GM21360 (cell line): ENCODE measurements around the gene ZMYND8.
"Not testable (repeated sequence)": the region's sequence is repeated elsewhere in the genome, so short reads cannot be mapped to it uniquely, and the experiment has no call there.

Experiments
- ATAC-seq: cut with Tn5 transposase; IDR thresholded peaks from one replicate; pipeline ENCODE4 v1.9.1; 2021; ENCODE audit warnings: mild to moderate bottlenecking, moderate library complexity; ENCODE audit not compliant: unreplicated experiment

ZMYND8 gene

DNA sequence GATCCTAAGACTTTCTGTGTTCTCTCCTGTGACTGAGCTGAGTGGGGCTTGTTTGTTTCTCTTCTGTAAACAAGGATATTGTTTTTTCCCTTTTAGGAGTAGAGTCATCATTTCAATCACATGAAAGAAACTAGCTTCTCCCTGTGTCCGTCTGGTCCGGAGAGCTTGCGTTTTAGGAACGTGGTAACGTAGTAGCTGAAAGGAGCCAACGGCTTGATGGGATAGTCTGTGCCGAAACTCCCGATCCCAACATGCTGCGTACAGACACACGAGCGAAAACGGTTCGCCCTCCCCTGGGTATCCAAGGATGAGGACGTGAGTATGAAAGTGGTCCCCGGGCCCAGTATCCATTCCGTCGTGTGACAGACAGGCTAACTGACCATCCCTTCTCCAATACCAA lies 146.5 kb downstream of the ZMYND8 start:
- no peak for ATAC-seq

DNA sequence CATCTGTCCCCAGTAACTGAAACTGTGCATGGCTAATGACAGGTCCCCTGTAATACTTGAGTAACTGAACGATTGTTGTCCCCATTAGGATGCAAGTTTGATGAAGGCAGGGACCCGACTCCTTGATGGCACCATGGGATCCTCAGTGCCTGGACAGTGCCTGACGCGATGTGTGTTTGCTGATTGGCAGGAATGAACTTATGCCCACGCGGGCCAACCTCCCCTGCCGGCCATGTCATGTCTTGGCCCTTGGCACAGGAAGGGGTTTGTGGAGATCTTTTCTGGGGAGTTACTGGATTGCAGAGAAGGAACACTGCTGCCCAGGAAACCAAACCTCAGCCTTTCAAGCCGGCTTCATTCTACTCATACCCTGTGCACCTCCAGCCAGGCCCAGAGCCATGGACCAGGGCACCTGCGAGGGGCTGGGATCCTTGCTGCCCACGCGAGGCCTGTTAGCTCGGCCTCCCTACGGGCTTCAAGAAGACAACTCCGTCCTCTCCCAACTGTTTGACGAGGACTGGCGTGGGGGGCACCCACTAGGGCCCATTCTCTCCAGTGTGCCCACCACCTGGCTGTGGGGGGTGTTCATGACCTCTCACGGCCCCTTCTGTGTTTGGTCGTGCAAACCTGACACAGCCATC lies 147.8 kb downstream of the ZMYND8 start:
- ATAC-seq: no peak

- ATAC-seq: no peak
Measured at GRCh38 chr20:47206962-47207641, 149.4 kb downstream of the ZMYND8 start.

- not testable (repeated sequence) for ATAC-seq
Measured at GRCh38 chr20:47206552-47206951, 149.9 kb downstream of the ZMYND8 start.

DNA sequence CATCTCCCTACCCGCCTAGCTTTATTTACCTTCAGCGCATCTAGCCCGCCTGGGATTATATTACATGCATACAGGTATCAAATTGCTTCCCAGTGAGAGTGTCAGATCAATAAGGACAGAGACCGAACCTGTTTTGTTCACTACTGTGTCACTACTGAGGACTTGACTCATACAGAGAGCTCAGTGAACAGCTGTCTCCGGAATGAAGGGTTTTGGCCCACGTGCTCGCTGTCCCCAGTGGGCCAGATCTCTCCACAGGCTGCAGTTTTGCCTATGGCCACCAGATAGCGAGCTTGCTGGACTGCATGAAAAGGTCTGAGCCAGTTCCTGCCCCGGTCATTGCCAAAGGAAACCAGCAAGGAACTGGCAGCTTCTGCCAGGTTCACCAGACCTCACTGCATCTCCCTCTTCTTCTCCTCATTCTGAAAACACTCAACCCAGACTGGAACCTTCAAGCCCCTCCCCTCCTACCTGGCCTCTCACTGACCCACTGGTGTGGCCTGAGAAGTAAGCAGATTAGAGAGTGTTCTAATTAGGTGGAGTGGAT lies 150.8 kb downstream of the ZMYND8 start:
- ATAC-seq: no peak

DNA sequence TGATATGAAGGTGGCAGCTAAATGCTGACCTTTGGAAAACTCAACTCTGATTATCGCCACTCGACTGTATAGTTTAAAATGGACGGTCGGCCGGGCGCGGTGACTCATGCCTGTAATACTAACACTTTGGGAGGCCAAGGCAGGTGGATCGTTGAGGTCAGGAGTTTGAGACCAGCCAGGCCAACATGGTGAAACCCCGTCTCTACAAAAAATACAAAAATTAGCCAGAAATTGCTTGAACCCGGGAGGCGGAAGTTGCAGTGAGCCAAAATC lies 151.7 kb downstream of the ZMYND8 start:
- ATAC-seq: not testable (repeated sequence)

DNA sequence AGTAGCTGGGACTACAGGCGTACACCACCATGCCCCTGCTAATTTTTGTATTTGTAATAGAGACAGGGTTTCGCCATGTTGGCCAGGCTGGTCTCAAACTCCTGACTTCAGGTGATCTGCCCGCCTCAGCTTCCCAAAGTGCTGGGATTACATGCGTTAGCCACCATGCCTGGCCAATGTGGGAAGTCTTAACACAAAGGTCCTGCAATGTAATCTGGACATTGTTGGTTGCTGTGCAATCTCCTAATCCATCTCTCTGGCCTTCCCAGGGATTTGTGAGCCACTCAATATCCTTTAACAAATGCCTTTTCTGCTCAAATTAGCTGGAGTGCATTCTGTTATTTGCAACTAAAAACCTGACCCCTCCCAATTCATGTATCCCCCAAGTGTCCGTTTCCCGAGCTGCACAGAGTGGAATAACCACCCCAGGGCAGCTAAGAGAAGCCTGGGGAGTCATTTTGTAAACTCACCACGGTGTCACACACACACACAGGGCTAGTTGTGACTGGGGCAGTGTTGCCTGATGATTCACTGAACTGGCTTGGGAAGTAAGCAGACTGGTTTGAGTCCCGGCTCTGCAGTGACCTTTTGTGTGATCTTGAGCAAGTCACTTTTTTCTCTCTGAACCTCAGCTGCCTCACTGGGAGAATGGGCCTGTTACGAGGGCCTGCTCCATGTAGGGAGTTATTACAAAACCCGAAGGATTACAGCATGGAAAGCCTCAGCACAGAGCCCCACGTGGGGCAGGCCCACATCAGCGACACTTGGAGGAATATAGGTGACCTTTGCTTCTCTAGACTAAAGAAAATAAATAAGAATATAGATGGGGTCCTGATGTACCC lies 152.3 kb downstream of the ZMYND8 start:
- ATAC-seq: no peak

DNA sequence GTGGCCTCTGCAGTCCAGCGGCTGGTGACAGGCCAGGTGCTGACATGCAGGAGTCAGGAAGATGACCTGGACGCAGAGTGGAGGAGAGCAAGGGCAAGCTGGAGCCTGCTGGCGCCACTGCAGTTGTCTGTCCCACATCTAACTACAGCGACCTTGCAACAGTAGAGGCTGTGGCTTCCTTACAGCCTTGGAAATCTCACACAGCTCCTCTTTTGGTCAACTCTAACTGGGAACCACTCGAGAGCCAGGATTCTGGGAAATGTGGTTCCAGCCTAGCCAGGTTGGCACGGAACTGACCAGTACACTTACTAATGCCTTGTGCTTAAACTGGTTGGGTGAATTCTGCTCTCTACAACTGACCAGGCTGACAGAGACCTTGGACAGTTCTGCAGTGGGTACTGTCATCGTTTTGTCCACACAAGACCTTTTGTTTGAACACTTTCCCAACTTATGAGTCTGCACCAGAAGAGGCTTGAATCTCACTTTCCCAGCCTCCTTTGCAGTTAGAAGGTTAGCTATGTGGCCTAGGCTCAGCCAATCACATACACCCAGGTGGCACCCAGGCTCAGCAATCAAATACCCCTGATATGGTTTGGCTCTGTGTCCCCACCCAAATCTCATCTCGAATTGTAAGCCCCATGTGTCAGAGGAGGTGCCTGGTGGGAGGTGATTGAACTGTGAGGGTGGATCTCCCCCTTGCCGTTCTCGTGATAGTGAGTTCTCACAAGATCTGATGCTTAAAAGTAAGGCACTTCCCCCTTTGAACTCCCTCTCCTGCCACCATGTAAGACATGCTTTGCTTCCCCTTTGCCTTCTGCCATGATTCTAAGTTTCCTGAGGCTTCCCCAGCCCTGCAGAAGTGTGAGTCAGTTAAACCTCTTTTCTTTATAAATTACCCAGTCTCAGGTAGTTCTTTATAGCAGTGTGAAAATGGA lies 153.5 kb downstream of the ZMYND8 start:
- no peak for ATAC-seq

- no peak for ATAC-seq
Measured at GRCh38 chr20:47201074-47201730, 155.3 kb downstream of the ZMYND8 start.

- no peak for ATAC-seq
Measured at GRCh38 chr20:47198996-47199552, 157.4 kb downstream of the ZMYND8 start.

DNA sequence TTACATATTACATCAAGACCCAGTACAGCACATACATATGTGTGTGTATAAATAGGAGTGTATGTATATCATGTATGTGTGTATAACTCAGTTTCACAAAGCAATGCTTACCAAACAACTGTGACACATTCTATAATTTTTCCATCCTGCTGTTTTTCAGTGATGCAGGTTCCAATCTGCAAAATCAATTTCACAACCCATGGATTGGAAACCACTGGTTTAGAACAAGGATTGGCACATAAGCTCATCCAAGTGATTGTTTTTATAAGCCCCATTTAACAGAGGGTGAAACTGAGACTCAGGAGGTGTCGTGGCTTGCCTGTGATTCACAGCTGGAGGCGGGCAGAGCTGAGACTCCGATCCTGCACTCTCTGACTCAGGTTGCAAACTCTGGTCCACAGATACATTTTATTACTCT lies 158.2 kb downstream of the ZMYND8 start:
- no peak for ATAC-seq

GRCh38 chr20:47196091-47197081 lies 160.1 kb downstream of the ZMYND8 start:
- no peak for ATAC-seq

- no peak for ATAC-seq
Measured at GRCh38 chr20:47195573-47195972, 160.9 kb downstream of the ZMYND8 start.

GRCh38 chr20:47191956-47192355 lies 164.5 kb downstream of the ZMYND8 start:
- no peak for ATAC-seq

DNA sequence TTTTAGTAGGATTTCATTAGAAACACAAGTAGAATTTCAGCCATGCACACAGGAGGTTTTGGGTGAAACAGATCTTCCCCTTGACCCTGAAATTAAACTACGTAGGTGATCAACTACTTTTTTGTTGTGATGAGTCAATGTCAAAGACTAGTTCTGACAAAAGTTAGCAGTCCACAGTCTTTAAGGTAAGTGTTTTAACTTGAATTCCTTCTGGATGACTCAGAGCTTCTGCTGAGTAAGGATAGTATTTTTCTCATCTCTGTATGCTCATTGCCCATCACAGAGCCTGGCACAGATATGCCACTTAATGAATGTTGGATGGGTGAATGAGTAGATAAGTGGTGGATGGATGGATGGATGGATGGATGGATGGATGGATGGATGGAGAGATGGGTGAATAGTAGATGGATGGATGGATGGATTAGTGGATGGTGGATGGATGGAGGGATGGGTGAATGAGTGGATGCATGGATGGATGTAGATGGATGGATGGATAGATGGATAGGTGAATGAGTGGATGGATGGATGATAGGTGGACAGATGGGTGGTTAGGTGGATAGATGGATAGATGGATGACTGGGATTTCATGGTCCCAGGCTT lies 165.3 kb downstream of the ZMYND8 start:
- ATAC-seq: no peak

DNA sequence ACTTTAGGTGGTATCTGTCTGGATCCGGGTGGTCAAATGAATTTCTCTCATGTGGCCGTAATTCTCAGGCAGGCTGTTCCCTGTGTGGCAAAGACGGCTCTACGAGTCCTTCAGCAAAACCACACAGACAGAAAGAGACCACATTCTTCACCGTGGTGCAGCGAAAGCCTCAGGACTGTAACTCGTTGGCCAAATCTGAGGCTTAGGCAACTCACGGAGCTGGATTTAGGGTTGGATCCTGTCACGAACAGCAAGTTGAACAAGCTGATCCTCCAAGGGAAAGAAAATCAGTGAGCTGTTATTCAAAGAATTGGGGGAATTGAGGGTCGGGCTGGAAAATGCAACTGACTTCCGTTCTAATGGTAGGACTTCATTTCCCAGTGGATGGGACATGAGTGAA lies 167.4 kb downstream of the ZMYND8 start:
- ATAC-seq: no peak

GRCh38 chr20:47188540-47188939 lies 168.0 kb downstream of the ZMYND8 start:
- no peak for ATAC-seq

DNA sequence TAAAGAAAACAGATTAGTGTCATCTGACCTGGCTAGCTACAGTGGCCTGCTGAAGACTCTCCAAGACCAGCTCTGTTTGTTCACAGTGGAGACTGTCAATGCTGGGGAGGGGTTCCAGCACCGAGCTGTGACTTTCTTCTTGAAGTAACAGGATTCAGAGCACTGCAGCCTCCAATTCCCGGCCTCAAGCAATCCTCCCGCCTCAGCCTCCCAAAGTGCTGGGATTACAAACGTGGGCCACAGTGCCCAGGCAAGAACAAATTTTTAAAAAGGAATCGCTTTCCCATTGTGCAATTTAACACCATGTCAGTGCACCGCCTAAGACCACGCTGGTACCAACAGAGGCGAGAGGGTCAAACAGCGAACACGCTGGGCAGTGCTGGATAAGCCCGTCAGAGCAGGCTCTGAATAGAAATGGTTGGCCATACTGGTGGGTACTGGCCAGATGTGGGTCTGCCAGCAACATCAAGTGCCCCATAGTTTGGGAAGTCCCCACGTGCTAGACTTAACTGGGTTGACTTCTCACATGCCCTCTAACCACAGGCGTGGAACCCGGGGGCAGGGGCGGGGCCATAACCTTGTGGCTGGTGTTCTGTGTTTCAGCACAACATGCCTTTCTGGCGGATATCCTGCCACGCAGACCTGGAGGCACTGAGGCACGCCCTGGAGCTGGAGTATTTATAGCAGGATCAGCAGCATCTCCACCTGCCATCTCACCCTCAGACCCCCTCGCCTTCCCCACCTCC lies 168.9 kb downstream of the ZMYND8 start:
- ATAC-seq: no peak
